ENCODE measurements around the gene MINAR1. TPM values are rescaled to one million over a fixed set of nuclear protein-coding genes. Genes with fewer than 3 reads are reported as not detected.

The MINAR1 gene
- total RNA-seq, 2 experiments from 2014 or later, result 1.8 to 2.0 TPM

- CTCF ChIA-PET (ENCODE audit: unreplicated experiment), result no interaction called here
- no peak for TF ChIP-seq CTCF (conservative IDR thresholded peaks at IDR 0.05; ENCODE audit: low read length)
- TF ChIP-seq EZH2phosphoT487 (IDR thresholded peaks at IDR 0.05; ENCODE audit: borderline replicate concordance, low read depth, low read length), result no peak
- Histone ChIP-seq H4K20me1 (ENCODE audit: insufficient read depth, low read length) (no peaks in the 10 kb centered on the region), H3K27ac (ENCODE audit: low read depth, low read length, poor library complexity, severe bottlenecking) (no peak overlapping the region), H3K36me3 (ENCODE audit: insufficient read depth, low read length) (no peaks in the 10 kb centered on the region), H3K79me2 (ENCODE audit: insufficient read depth, low read depth, low read length) (no peaks in the 10 kb centered on the region), H3K4me2 (ENCODE audit: low read length) (no peak overlapping the region), H2AFZ (ENCODE audit: low read length) (no peak overlapping the region), H3K4me1 (ENCODE audit: insufficient read depth, low read length, poor library complexity, severe bottlenecking) (no peaks in the 10 kb centered on the region), H3K9me3 (ENCODE audit: low read length) (no peaks in the 10 kb centered on the region), H3K9me2 (ENCODE audit: insufficient read depth, low read length) (no peaks in the 10 kb centered on the region), H3K4me3 (ENCODE audit: low read depth, low read length, poor library complexity, severe bottlenecking) (no peak overlapping the region)
- DNase-seq (ENCODE audit: low spot score), result no peak
- BruUV-seq (replicated peaks), result no TSS peak
- POLR2A ChIA-PET, result no interaction called here
- intact Hi-C loops (cut with micrococcal nuclease; ENCODE audit: unreplicated experiment), result no loop called here
Observed at GRCh38 chr15:79439236-79439635, 7.1 kb downstream of the MINAR1 start.

GRCh38 chr15:79440355-79440908, 8.3 kb downstream of the MINAR1 start:
- Histone ChIP-seq H2AFZ (ENCODE audit: low read length) (no peak overlapping the region), H3K9me2 (ENCODE audit: insufficient read depth, low read length) (no peaks in the 10 kb centered on the region), H3K9me3 (ENCODE audit: low read length) (no peaks in the 10 kb centered on the region), H3K4me3 (ENCODE audit: low read depth, low read length, poor library complexity, severe bottlenecking) (no peak overlapping the region), H3K4me1 (ENCODE audit: insufficient read depth, low read length, poor library complexity, severe bottlenecking) (no peaks in the 10 kb centered on the region), H3K79me2 (ENCODE audit: insufficient read depth, low read depth, low read length) (no peaks in the 10 kb centered on the region), H4K20me1 (ENCODE audit: insufficient read depth, low read length) (no peaks in the 10 kb centered on the region), H3K4me2 (ENCODE audit: low read length) (no peak overlapping the region), H3K27ac (ENCODE audit: low read depth, low read length, poor library complexity, severe bottlenecking) (no peak overlapping the region), H3K36me3 (ENCODE audit: insufficient read depth, low read length) (no peaks in the 10 kb centered on the region)
- no peak for DNase-seq (ENCODE audit: low spot score)
- intact Hi-C loops (cut with micrococcal nuclease; ENCODE audit: unreplicated experiment), result no loop called here
- TF ChIP-seq CTCF (conservative IDR thresholded peaks at IDR 0.05; ENCODE audit: low read length) (no peak), EZH2phosphoT487 (IDR thresholded peaks at IDR 0.05; ENCODE audit: borderline replicate concordance, low read depth, low read length) (no peak)
- ChIA-PET POLR2A (no interaction called here), CTCF (ENCODE audit: unreplicated experiment) (no interaction called here)
- no TSS peak for BruUV-seq (replicated peaks)

GRCh38 chr15:79442911-79443310, 10.8 kb downstream of the MINAR1 start:
- CTCF ChIA-PET (ENCODE audit: unreplicated experiment), result no interaction called here
- H3K9me3 ChIP-seq (ENCODE audit: low read length), result no peaks in the 10 kb centered on the region

More at GRCh38 chr15:79442911-79443310, 10.8 kb downstream of the MINAR1 start:
- H3K36me3 ChIP-seq (ENCODE audit: insufficient read depth, low read length), result no peaks in the 10 kb centered on the region
- H2AFZ ChIP-seq (ENCODE audit: low read length), result no peak overlapping the region
- H3K4me3 ChIP-seq (ENCODE audit: low read depth, low read length, poor library complexity, severe bottlenecking), result no peak overlapping the region
- H3K27ac ChIP-seq (ENCODE audit: low read depth, low read length, poor library complexity, severe bottlenecking), result no peak overlapping the region
- H3K4me2 ChIP-seq (ENCODE audit: low read length), result no peak overlapping the region
- H3K9me2 ChIP-seq (ENCODE audit: insufficient read depth, low read length), result no peaks in the 10 kb centered on the region
- POLR2A ChIA-PET, result no interaction called here
- TF ChIP-seq CTCF (conservative IDR thresholded peaks at IDR 0.05; ENCODE audit: low read length) (no peak), EZH2phosphoT487 (IDR thresholded peaks at IDR 0.05; ENCODE audit: borderline replicate concordance, low read depth, low read length) (no peak)
- no TSS peak for BruUV-seq (replicated peaks)
- intact Hi-C loops (cut with micrococcal nuclease; ENCODE audit: unreplicated experiment), result no loop called here
- no peak for DNase-seq (ENCODE audit: low spot score)
- H3K4me1 ChIP-seq (ENCODE audit: insufficient read depth, low read length, poor library complexity, severe bottlenecking), result no peaks in the 10 kb centered on the region
- H4K20me1 ChIP-seq (ENCODE audit: insufficient read depth, low read length), result no peaks in the 10 kb centered on the region
- H3K79me2 ChIP-seq (ENCODE audit: insufficient read depth, low read depth, low read length), result no peaks in the 10 kb centered on the region

All from OCI-LY7 (cell line).